Peyer's patch (tissue), 4 donors: Measurements from ENCODE around the gene CBX8. TPM values are rescaled to one million over a fixed set of nuclear protein-coding genes. Genes with fewer than 3 reads are reported as not detected.

Experiments used
- DNase-seq, 3 donors: peaks; one replicate each; pipeline ENCODE4 v3.0.0-alpha.2; 2017 to 2019
- H3K27ac ChIP-seq, 4 donors: fragments of 200-600 bp; sonication (generic); one replicate each; pipeline ENCODE4 v1.5.1; 2016 to 2019
- H3K27me3 ChIP-seq, 2 donors: fragments of 200-600 bp; sonication (generic); one replicate each; pipeline ENCODE4 v1.5.1; 2019
- H3K36me3 ChIP-seq, 3 donors: fragments of 200-600 bp; sonication (generic); one replicate each; pipeline ENCODE4 v1.5.1; 2016 to 2019
- H3K4me1 ChIP-seq, 4 donors: fragments of 200-600 bp; sonication (generic); one replicate each; pipeline ENCODE4 v1.5.1; 2016 to 2019
- H3K4me3 ChIP-seq, 4 donors: fragments of 200-600 bp; sonication (generic); 1 replicate in 3 of 4; 2 replicates in 1 of 4; pipeline ENCODE4 v1.5.1; 2016 to 2019; ENCODE audit warnings: mild to moderate bottlenecking in 1 of 4
- H3K9me3 ChIP-seq, 4 donors: fragments of 200-600 bp; sonication (generic); one replicate each; pipeline ENCODE4 v1.5.1; 2016 to 2019; ENCODE audit warnings: mild to moderate bottlenecking in 1 of 4
- POLR2A ChIP-seq, 2 donors: fragments of 450-650 bp; IDR thresholded peaks; one replicate each; pipeline ENCODE4 v1.5.1; 2017; ENCODE audit warnings: antibody characterized with exemption in 2 of 2, mild to moderate bottlenecking in 2 of 2, moderate library complexity in 2 of 2
- total RNA-seq, 4 donors: library from RNA; depleted of rRNA; stranded (reverse); fragments of >200 nt; gene quantifications; one replicate each; pipeline ENCODE4 v1.1.0, GENCODE V29; 2016
- TF ChIP-seq, protein P1 (sequence below), 6 experiments: fragments of 450-650 bp in 4 of 6; fragments of 200-600 bp in 2 of 6; sonication (generic) in 1 of 6; IDR thresholded peaks; one replicate each; pipeline ENCODE4 v1.5.1; 2017 to 2019; ENCODE audit warnings: antibody characterized with exemption in 6 of 6, mild to moderate bottlenecking in 3 of 6, moderate library complexity in 1 of 6

CBX8 gene
- total RNA-seq, 4 donors from 2014 or later, result 2.5 to 14.9 (median 3.5) TPM

DNA sequence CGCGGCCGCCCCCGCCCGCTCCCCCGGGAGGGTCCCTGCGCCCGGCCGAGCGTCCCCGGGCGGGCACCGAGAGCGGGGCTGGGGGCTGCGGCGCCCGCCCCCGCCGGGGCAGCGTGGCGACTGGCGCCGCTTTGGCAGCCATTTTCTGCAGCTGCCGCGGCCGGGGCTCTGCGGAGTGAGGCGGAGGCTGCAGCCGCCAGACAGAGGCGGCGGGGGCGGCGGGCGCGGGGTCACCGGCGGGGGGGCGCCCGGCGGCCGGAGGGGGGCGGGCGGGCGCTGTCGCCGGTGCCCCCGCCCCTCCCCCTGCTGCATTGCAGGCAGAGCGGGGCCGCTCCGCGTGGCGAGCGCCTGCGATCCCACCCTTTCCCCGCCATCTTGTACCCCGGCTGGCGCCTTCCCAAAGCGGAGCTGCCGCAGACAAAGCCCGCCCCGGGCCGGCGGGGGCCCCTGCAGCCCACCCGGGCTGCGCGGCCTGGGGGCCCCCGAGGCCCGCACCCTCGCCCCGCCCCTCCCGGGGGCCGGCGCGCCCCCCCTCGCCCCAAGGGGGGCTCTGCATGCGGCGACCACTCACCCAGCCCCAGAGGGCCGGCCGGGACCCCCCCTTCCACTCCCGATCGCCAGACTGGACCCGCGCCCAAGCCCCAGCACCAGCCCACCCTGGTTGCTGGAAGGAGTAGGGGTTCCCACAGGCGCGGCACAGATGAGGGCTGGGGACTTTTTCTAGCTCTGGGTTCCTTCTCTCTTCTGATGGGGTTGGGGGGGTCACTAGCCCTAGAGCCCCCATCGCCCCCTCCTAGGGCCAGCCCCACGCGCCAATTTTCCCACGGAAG is 16.6 kb upstream of the CBX8 start:
- Histone ChIP-seq H3K4me3 (peak overlapping the region; percentile 11 to 57 (median 34)), H3K27ac (peak overlapping the region in 1 of 4 donors; percentile 25), H3K9me3 (no peaks in the 10 kb centered on the region), H3K4me1 (peaks cover 21 to 69% (median 48%) of the 10 kb centered on the region in 4 donors), H3K36me3 (no peaks in the 10 kb centered on the region), H3K27me3 (peaks cover 0 to 75% of the 10 kb centered on the region in 2 donors)
- no peak for DNase-seq
- TF ChIP-seq, protein P1, sequence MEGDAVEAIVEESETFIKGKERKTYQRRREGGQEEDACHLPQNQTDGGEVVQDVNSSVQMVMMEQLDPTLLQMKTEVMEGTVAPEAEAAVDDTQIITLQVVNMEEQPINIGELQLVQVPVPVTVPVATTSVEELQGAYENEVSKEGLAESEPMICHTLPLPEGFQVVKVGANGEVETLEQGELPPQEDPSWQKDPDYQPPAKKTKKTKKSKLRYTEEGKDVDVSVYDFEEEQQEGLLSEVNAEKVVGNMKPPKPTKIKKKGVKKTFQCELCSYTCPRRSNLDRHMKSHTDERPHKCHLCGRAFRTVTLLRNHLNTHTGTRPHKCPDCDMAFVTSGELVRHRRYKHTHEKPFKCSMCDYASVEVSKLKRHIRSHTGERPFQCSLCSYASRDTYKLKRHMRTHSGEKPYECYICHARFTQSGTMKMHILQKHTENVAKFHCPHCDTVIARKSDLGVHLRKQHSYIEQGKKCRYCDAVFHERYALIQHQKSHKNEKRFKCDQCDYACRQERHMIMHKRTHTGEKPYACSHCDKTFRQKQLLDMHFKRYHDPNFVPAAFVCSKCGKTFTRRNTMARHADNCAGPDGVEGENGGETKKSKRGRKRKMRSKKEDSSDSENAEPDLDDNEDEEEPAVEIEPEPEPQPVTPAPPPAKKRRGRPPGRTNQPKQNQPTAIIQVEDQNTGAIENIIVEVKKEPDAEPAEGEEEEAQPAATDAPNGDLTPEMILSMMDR (IDR thresholded peaks at IDR 0.05), result no peak
- TF ChIP-seq POLR2A (IDR thresholded peaks at IDR 0.05), result no peak

DNA sequence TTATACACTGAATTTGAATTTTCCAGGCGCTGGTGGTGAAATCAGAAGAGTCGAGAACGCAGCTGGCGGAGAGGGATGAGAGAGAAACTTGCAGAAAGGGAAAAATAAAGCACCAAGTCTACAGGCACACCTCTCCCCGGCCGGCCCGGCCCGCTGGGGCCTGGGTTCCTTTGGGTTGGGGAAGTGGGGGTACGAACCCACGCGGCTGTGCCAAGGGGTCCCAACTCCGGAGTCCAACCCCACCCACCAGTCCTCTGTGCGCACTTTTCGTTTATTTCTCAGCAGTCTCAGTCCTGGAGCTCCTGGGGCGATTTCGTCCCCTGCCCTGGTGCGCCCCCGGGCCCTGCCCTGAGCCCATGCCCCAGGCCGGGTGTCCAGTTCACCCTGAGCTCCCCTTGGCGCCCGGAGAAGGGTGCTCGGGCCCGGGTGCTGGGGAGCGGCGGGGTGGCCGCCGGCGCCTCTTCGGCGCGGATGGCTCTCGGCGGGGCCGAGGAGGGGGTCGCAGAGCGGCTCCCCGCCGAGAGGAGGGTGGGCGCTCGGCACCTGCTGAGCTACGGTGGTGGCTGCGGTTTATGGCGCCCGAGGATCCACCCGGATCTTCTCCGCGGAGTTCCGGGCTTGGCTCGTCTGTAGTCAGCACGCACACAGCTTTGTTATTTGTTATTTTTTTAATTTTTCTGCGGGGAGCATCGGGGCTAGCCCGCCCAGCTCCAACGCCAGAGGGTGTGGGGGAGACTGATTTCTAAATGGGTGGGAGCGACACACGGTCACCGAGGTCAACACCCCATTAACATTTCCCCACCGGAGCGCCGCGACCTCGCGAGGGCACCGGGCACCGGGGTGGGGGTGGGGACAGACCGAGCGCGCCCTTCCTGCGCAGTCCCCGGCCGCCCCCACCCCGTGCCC is 15.7 kb upstream of the CBX8 start:
- H3K4me3 ChIP-seq, result peak overlapping the region; percentile 11 to 57 (median 34)
- H3K27ac ChIP-seq, result peak overlapping the region in 1 of 4 donors; percentile 25
- TF ChIP-seq, protein P1 (IDR thresholded peaks at IDR 0.05), result no peak
- no peak for TF ChIP-seq POLR2A (IDR thresholded peaks at IDR 0.05)
- H3K9me3 ChIP-seq, result no peaks in the 10 kb centered on the region
- H3K36me3 ChIP-seq, result no peaks in the 10 kb centered on the region
- H3K4me1 ChIP-seq, result peaks cover 21 to 69% (median 48%) of the 10 kb centered on the region in 4 donors
- no peak for DNase-seq
- peaks cover 0 to 84% of the 10 kb centered on the region in 2 donors for H3K27me3 ChIP-seq

DNA sequence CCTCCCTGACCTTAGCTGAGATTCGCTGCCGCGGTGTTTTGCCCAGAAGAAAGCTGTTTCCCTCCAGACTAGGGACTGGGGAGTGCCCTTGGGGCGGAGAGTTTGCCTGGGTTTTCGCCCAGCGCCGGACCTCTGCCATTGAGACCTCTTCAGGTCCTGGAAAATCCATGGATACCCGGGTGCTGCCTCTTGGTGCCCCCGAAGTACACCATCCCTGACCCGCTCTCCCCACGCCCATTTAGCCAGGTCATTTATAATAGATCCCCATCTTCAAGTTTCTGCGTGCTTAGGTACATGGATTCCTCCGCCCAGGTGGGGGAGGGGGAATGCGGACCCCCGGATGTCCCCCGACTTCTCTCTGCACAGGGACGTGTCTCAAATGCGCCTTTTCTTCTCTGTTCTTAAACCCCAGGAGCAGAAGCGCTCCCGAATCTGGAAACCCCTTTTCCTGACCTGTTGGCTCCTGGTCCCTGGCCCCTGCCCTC is 15.0 kb upstream of the CBX8 start:
- no peaks in the 10 kb centered on the region for H3K36me3 ChIP-seq
- H3K4me3 ChIP-seq, result no peak overlapping the region
- no peak overlapping the region for H3K27ac ChIP-seq
- no peaks in the 10 kb centered on the region for H3K9me3 ChIP-seq
- TF ChIP-seq, protein P1 (IDR thresholded peaks at IDR 0.05), result no peak
- no peak for TF ChIP-seq POLR2A (IDR thresholded peaks at IDR 0.05)
- H3K4me1 ChIP-seq, result peaks cover 21 to 69% (median 48%) of the 10 kb centered on the region in 4 donors
- no peak for DNase-seq
- H3K27me3 ChIP-seq, result peaks cover 0 to 91% of the 10 kb centered on the region in 2 donors

DNA sequence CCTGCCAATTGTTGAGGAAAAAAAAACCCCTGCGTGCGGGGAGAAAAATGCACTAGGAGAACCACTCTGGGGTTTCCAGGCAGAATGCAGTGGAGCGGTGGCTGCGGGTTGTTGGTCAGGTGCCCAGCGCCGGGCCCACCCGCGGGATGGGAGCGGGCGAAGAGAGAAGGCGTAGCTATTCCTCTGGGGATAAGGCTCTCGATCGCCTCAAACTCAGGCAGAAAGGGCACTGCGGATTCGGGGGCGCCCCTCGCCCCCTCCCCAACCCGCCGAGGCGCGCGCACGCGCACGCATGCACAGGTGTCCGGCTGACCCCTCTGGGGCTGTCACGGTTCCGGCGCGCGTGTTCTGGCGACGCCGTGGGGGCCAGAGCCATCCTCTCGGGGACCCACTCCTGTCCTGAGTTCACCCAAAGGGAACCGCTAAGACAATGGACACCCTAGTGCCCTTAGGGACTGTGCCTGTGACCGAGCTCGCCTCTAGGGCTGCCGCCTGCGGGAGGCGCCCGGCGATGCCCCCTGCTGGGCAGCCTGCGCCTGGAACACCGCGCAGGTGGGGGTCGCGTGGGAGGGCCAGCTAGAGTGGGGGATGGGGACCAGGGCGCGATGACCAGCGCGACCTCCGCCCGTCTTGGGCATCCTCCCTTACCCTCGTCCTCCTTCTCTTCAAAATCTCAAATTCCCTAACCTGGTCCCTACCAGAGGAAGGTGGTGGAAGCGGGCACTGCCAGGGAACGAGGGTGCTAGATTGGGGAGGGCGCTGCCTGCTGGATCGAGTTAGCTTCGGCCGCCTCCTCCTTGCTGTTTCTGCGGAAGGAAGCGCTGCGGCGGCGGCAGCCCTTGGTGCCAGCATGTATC is 14.4 kb upstream of the CBX8 start:
- Histone ChIP-seq H3K27me3 (peaks cover 0 to 94% of the 10 kb centered on the region in 2 donors), H3K4me3 (no peak overlapping the region), H3K27ac (no peak overlapping the region), H3K36me3 (no peaks in the 10 kb centered on the region), H3K4me1 (peaks cover 21 to 69% (median 48%) of the 10 kb centered on the region in 4 donors), H3K9me3 (no peaks in the 10 kb centered on the region)
- DNase-seq, result peak in 1 of 3 donors; percentile 56
- no peak for TF ChIP-seq POLR2A (IDR thresholded peaks at IDR 0.05)
- TF ChIP-seq, protein P1 (IDR thresholded peaks at IDR 0.05), result peak in 4 of 6 experiments; percentile 17 to 59 (median 51)
